ENCODE results near the gene SPAAR. TPM values are rescaled to one million over a fixed set of nuclear protein-coding genes. Genes with fewer than 3 reads are reported as not detected.
A peak's percentile ranks its signal among the peaks of the same experiment; 100 is the strongest.
"Not testable (repeated sequence)": the region's sequence is repeated elsewhere in the genome, so short reads cannot be mapped to it uniquely, and the experiment has no call there.

Gene SPAAR
- total RNA-seq, 1 donor from 2014 or later, result 13.5 TPM

- Histone ChIP-seq H3K27me3 (no peaks in the 10 kb centered on the region), H3K4me1 (no peaks in the 10 kb centered on the region), H3K36me3 (no peaks in the 10 kb centered on the region), H3K27ac (no peak overlapping the region), H3K9me3 (no peaks in the 10 kb centered on the region), H3K4me3 (no peak overlapping the region)
- intact Hi-C loops (cut with DNase I), result loop anchor here (10.0 kb wide), 1 partner anchor 47 kb away; the partner anchor contains the start of genes FAM221B and TMEM8B
- DNase-seq (no peak), ATAC-seq (peak; percentile 36)
- no peak for TF ChIP-seq CTCF (IDR thresholded peaks at IDR 0.05)
Measured at GRCh38 chr9:35871545-35871944, 37.7 kb upstream of the SPAAR start.

- Histone ChIP-seq H3K4me1 (no peaks in the 10 kb centered on the region), H3K27ac (no peak overlapping the region), H3K27me3 (no peaks in the 10 kb centered on the region), H3K9me3 (no peaks in the 10 kb centered on the region), H3K4me3 (no peak overlapping the region), H3K36me3 (no peaks in the 10 kb centered on the region)
- TF ChIP-seq CTCF (IDR thresholded peaks at IDR 0.05), result no peak
- ATAC-seq, result no peak
- intact Hi-C loops (cut with DNase I), result loop anchor here (10.0 kb wide), 1 partner anchor 48 kb away; the partner anchor contains the start of genes FAM221B and TMEM8B
- no peak for DNase-seq
Measured at GRCh38 chr9:35872505-35872904, 36.8 kb upstream of the SPAAR start.

GRCh38 chr9:35882263-35882848 lies 26.9 kb upstream of the SPAAR start:
- TF ChIP-seq CTCF (IDR thresholded peaks at IDR 0.05), result peak; percentile 100
- peak; percentile 97 for ATAC-seq
- Histone ChIP-seq H3K4me3 (no peak overlapping the region), H3K9me3 (no peaks in the 10 kb centered on the region), H3K27me3 (no peaks in the 10 kb centered on the region), H3K4me1 (no peaks in the 10 kb centered on the region), H3K27ac (no peak overlapping the region), H3K36me3 (no peaks in the 10 kb centered on the region)
- DNase-seq, result peak; percentile 91
- intact Hi-C loops (cut with DNase I), result loop anchor here (2.0 kb wide), 1 partner anchor 92 kb away; the partner anchor contains the start of gene NPR2

GRCh38 chr9:35882996-35883395 lies 26.3 kb upstream of the SPAAR start:
- intact Hi-C loops (cut with DNase I), result loop anchor here (2.0 kb wide), 1 partner anchor 92 kb away; the partner anchor contains the start of gene NPR2
- no peak for ATAC-seq
- no peaks in the 10 kb centered on the region for H3K36me3 ChIP-seq
- no peaks in the 10 kb centered on the region for H3K27me3 ChIP-seq
- no peak for TF ChIP-seq CTCF (IDR thresholded peaks at IDR 0.05)
- no peak overlapping the region for H3K27ac ChIP-seq
- no peaks in the 10 kb centered on the region for H3K4me1 ChIP-seq
- DNase-seq, result no peak
- no peaks in the 10 kb centered on the region for H3K9me3 ChIP-seq
- no peak overlapping the region for H3K4me3 ChIP-seq

- H3K27me3 ChIP-seq; H3K4me1 ChIP-seq; H3K27ac ChIP-seq; H3K4me3 ChIP-seq; ATAC-seq; H3K36me3 ChIP-seq; DNase-seq; H3K9me3 ChIP-seq; intact Hi-C loops (cut with DNase I): not testable (repeated sequence)
Measured at GRCh38 chr9:35884908-35885307, 24.4 kb upstream of the SPAAR start.

- Histone ChIP-seq H3K27ac (no peak overlapping the region), H3K4me1 (no peaks in the 10 kb centered on the region), H3K4me3 (no peak overlapping the region), H3K9me3 (no peaks in the 10 kb centered on the region), H3K36me3 (no peaks in the 10 kb centered on the region), H3K27me3 (peaks cover 3% of the 10 kb centered on the region)
- DNase-seq (no peak), ATAC-seq (peak; percentile 64)
- intact Hi-C loops (cut with DNase I), result no loop called here
- no peak for TF ChIP-seq CTCF (IDR thresholded peaks at IDR 0.05)
Measured at GRCh38 chr9:35891646-35892045, 17.6 kb upstream of the SPAAR start.

Measured in upper lobe of right lung (tissue), 1 donor.